Esophagus muscularis mucosa (tissue), 4 donors: Measurements from ENCODE around the gene CRYAB. TPM values are rescaled to one million over a fixed set of nuclear protein-coding genes. Genes with fewer than 3 reads are reported as not detected.

Experiments used
- DNase-seq: peaks from one replicate; pipeline ENCODE4 v3.0.0-alpha.2; 2017; ENCODE audit errors: extremely low spot score
- H3K27ac ChIP-seq, 4 donors: fragments of 200-600 bp; sonication (generic); replicated peaks in 1 of 4; 1 replicate in 3 of 4; 2 replicates in 1 of 4; pipeline ENCODE4 v1.5.1; 2016 to 2019; ENCODE audit warnings: mild to moderate bottlenecking in 1 of 4
- H3K27me3 ChIP-seq, 4 donors: fragments of 200-600 bp; sonication (generic); one replicate each; pipeline versions ENCODE4 v1.5.1 to v1.6.0; 2016 to 2019
- H3K36me3 ChIP-seq, 4 donors: fragments of 200-600 bp; sonication (generic); one replicate each; pipeline ENCODE4 v1.5.1; 2016 to 2019
- H3K4me1 ChIP-seq, 4 donors: fragments of 200-600 bp; sonication (generic); one replicate each; pipeline ENCODE4 v1.5.1; 2016 to 2019
- H3K4me3 ChIP-seq, 4 donors: fragments of 200-600 bp; sonication (generic); 1 replicate in 2 of 4; 2 replicates in 2 of 4; pipeline ENCODE4 v1.5.1; 2016 to 2019; ENCODE audit warnings: mild to moderate bottlenecking in 4 of 4, moderate library complexity in 1 of 4
- H3K9me3 ChIP-seq, 4 donors: fragments of 200-600 bp; sonication (generic); 1 replicate in 3 of 4; 2 replicates in 1 of 4; pipeline ENCODE4 v1.5.1; 2016 to 2019
- CTCF ChIP-seq, 3 experiments: fragments of 200-600 bp in 2 of 3; fragments of 450-650 bp in 1 of 3; sonication (generic) in 2 of 3; IDR thresholded peaks; one replicate each; pipeline ENCODE4 v1.5.1; 2017 to 2019; ENCODE audit warnings: antibody characterized with exemption in 3 of 3, mild to moderate bottlenecking in 2 of 3, moderate library complexity in 1 of 3
- EP300 ChIP-seq: sonication (generic); formaldehyde crosslinking; IDR thresholded peaks from one replicate; pipeline ENCODE4 v1.6.1; 2017; ENCODE audit warnings: antibody characterized with exemption
- POLR2A ChIP-seq: fragments of 450-650 bp; IDR thresholded peaks from one replicate; pipeline ENCODE4 v1.6.1; 2017; ENCODE audit warnings: antibody characterized with exemption, moderate library complexity, mild to moderate bottlenecking, low read depth
- POLR2AphosphoS5 ChIP-seq, 2 donors: sonication (generic); formaldehyde crosslinking; IDR thresholded peaks; one replicate each; pipeline ENCODE4 v1.6.1; 2017; ENCODE audit warnings: antibody characterized with exemption in 2 of 2
- WGBS: methylation state at CpG from one replicate; pipeline ENCODE4 v1.1.5; 2018; 5-methylcytosine and 5-hydroxymethylcytosine counted together
- intact Hi-C: fragments of 100-400 bp; cut with DNase I; formaldehyde crosslinking; loops from one replicate; pipeline ENCODE4 v1.15.1; 2023
- total RNA-seq, 4 donors: library from RNA; depleted of rRNA; stranded (reverse); fragments of >200 nt; gene quantifications; one replicate each; pipeline versions ENCODE4 v1.1.0 to v1.2.1, GENCODE V29; 2016

The CRYAB gene
- total RNA-seq, 4 donors from 2014 or later: 315 to 493 (median 382) TPM

- peaks cover 10 to 29% (median 20%) of the 10 kb centered on the region in 4 donors for H3K36me3 ChIP-seq
- WGBS: 3% methylated on average over 17 of the region's 26 CpGs
- intact Hi-C loops: no loop called here
- H3K4me3 ChIP-seq: peak within 1 kb of the TSS; percentile 65 to 81 (median 73)
- H3K4me1 ChIP-seq: peaks cover 7 to 47% (median 40%) of the 10 kb centered on the region in 4 donors
- H3K27me3 ChIP-seq: peaks cover 0 to 7% (median 0%) of the 10 kb centered on the region in 4 donors
- H3K9me3 ChIP-seq: no peaks in the 10 kb centered on the region
- H3K27ac ChIP-seq: peak within 1 kb of the TSS; percentile 97 to 99 (median 98)
- no peak for TF ChIP-seq POLR2AphosphoS5 (IDR thresholded peaks at IDR 0.05)
- TF ChIP-seq CTCF (IDR thresholded peaks at IDR 0.05): no peak
- no peak for TF ChIP-seq EP300
- no peak for TF ChIP-seq POLR2A
- no peak for DNase-seq
These were observed 965 bp upstream of the CRYAB start, which contains the start of gene HSPB2 for GRCh38 chr11:111912535-111912934. Gene HSPB2 (plus strand): TSS chr11:111912734. CDS start chr11:111912830, 96 bp downstream.

- peak; percentile 31 for DNase-seq
- Histone ChIP-seq H3K9me3 (no peaks in the 10 kb centered on the region), H3K4me3 (peak overlapping the region; percentile 65 to 81 (median 73)), H3K27ac (peak overlapping the region; percentile 97 to 99 (median 98)), H3K4me1 (peaks cover 7 to 47% (median 40%) of the 10 kb centered on the region in 4 donors), H3K27me3 (peaks cover 0 to 7% (median 0%) of the 10 kb centered on the region in 4 donors), H3K36me3 (peaks cover 10 to 29% (median 20%) of the 10 kb centered on the region in 4 donors)
- peak; percentile 12 to 45 for TF ChIP-seq POLR2AphosphoS5 (IDR thresholded peaks at IDR 0.05)
- no peak for TF ChIP-seq CTCF (IDR thresholded peaks at IDR 0.05)
- no peak for TF ChIP-seq POLR2A
- 30% methylated on average over 9 of the region's 9 CpGs for WGBS
- intact Hi-C loops: no loop called here
These were observed 651 bp downstream of the CRYAB start for GRCh38 chr11:111910676-111911562.

- TF ChIP-seq EP300: no peak
- TF ChIP-seq CTCF (IDR thresholded peaks at IDR 0.05): no peak
- TF ChIP-seq POLR2AphosphoS5 (IDR thresholded peaks at IDR 0.05): no peak
- no peak for TF ChIP-seq POLR2A
- intact Hi-C loops: no loop called here
- H3K4me3 ChIP-seq: peak overlapping the region; percentile 65 to 81 (median 73)
- H3K27ac ChIP-seq: peak overlapping the region; percentile 97 to 99 (median 98)
- DNase-seq: no peak
- whole genome bisulfite sequencing: 71% methylated on average over 5 of the region's 5 CpGs
- H3K4me1 ChIP-seq: peaks cover 2 to 40% (median 32%) of the 10 kb centered on the region in 4 donors
- H3K27me3 ChIP-seq: peaks cover 0 to 7% (median 0%) of the 10 kb centered on the region in 4 donors
- peaks cover 10 to 29% (median 20%) of the 10 kb centered on the region in 4 donors for H3K36me3 ChIP-seq
- no peaks in the 10 kb centered on the region for H3K9me3 ChIP-seq
These were observed 2.2 kb downstream of the CRYAB start for GRCh38 chr11:111909378-111909777.

- Histone ChIP-seq H3K36me3 (peaks cover 10 to 29% (median 20%) of the 10 kb centered on the region in 4 donors), H3K4me3 (peak overlapping the region; percentile 65 to 81 (median 73)), H3K4me1 (peaks cover 0 to 34% (median 26%) of the 10 kb centered on the region in 4 donors), H3K9me3 (no peaks in the 10 kb centered on the region), H3K27me3 (peaks cover 0 to 7% (median 0%) of the 10 kb centered on the region in 4 donors), H3K27ac (peak overlapping the region; percentile 97 to 99 (median 98))
- intact Hi-C loops: no loop called here
- WGBS: 78% methylated on average over 5 of the region's 5 CpGs
- no peak for TF ChIP-seq POLR2AphosphoS5 (IDR thresholded peaks at IDR 0.05)
- no peak for TF ChIP-seq CTCF (IDR thresholded peaks at IDR 0.05)
- TF ChIP-seq POLR2A: no peak
- no peak for DNase-seq
These were observed 2.8 kb downstream of the CRYAB start for GRCh38 chr11:111908639-111909305.
